DMS114 treated with DMSO at 0.1 percent for 48 hours (cell line): ENCODE data around the gene EI24.
A peak's percentile ranks its signal among the peaks of the same experiment; 100 is the strongest.
"Not testable (repeated sequence)": the region's sequence is repeated elsewhere in the genome, so short reads cannot be mapped to it uniquely, and the experiment has no call there.

ENCODE experiments used
- DNase-seq: peaks from one replicate; lab custom pipeline; 2025; ENCODE audit not compliant: unreplicated experiment; lab: John Stamatoyannopoulos, UW

The EI24 gene

GRCh38 chr11:125568970-125569914 lies at the start of gene EI24:
Gene EI24, plus strand, starts transcription at chr11:125569477. Its CDS starts 3,051 bp downstream, at chr11:125572528.
- DNase-seq = peak; percentile 76

GRCh38 chr11:125519860-125520834 lies 49.1 kb upstream of the EI24 start:
- no peak for DNase-seq

- DNase-seq = no peak
These were observed 44.0 kb upstream of the EI24 start for GRCh38 chr11:125525303-125525702.

GRCh38 chr11:125532668-125533067 lies 36.6 kb upstream of the EI24 start:
- no peak for DNase-seq

GRCh38 chr11:125535585-125535984 lies 33.7 kb upstream of the EI24 start:
- no peak for DNase-seq

GRCh38 chr11:125536834-125537233 lies 32.4 kb upstream of the EI24 start:
- not testable (repeated sequence) for DNase-seq

- DNase-seq = no peak
These were observed 26.6 kb upstream of the EI24 start for GRCh38 chr11:125542709-125543108.

GRCh38 chr11:125550780-125551179 lies 18.5 kb upstream of the EI24 start:
- no peak for DNase-seq

- no peak for DNase-seq
These were observed 17.4 kb upstream of the EI24 start for GRCh38 chr11:125551835-125552342.

GRCh38 chr11:125552927-125553326 lies 16.4 kb upstream of the EI24 start:
- no peak for DNase-seq

GRCh38 chr11:125553357-125553756 lies 15.9 kb upstream of the EI24 start:
- no peak for DNase-seq

- DNase-seq = no peak
These were observed 15.2 kb upstream of the EI24 start for GRCh38 chr11:125554038-125554437.

GRCh38 chr11:125559888-125560287 lies 9.4 kb upstream of the EI24 start:
- DNase-seq = no peak

GRCh38 chr11:125561924-125562323 lies 7.4 kb upstream of the EI24 start:
- no peak for DNase-seq

GRCh38 chr11:125562430-125562829 lies 6.8 kb upstream of the EI24 start:
- no peak for DNase-seq

- DNase-seq = no peak
These were observed 4.9 kb upstream of the EI24 start for GRCh38 chr11:125564357-125564756.

- no peak for DNase-seq
These were observed 3.0 kb upstream of the EI24 start for GRCh38 chr11:125566235-125566634.

- no peak for DNase-seq
These were observed 791 bp downstream of the EI24 start for GRCh38 chr11:125569915-125570621.

GRCh38 chr11:125570952-125571351 lies 1.7 kb downstream of the EI24 start:
- no peak for DNase-seq

GRCh38 chr11:125572916-125573315 lies 3.6 kb downstream of the EI24 start:
- no peak for DNase-seq

GRCh38 chr11:125577181-125577580 lies 7.9 kb downstream of the EI24 start:
- not testable (repeated sequence) for DNase-seq
